Kidney (tissue), 14 donors: ENCODE data around the gene HSD11B1L. TPM values are rescaled to one million over a fixed set of nuclear protein-coding genes. Genes with fewer than 3 reads are reported as not detected.

Experiments used
- DNase-seq, 5 donors: peaks; one replicate each; pipeline ENCODE4 v3.0.0-alpha.2; 2013 to 2020
- FAIRE-seq: peaks from 2 replicates; lab custom pipeline; 2012; peaks lifted over from hg19 to GRCh38; lab: Jason Lieb, UNC
- H3K27ac ChIP-seq, 2 donors: one replicate each; pipeline ENCODE4 v1.7.0; 2013; ENCODE audit warnings: low read depth in 2 of 2, low read length in 2 of 2, inconsistent platforms in 1 of 2
- H3K27me3 ChIP-seq: one replicate; pipeline ENCODE4 v1.7.1; 2013; ENCODE audit warnings: low read length, inconsistent platforms; ENCODE audit not compliant: control insufficient read depth, insufficient read depth
- H3K36me3 ChIP-seq, 3 donors: one replicate each; pipeline versions ENCODE4 v1.7.0 to v1.7.1; 2013; ENCODE audit warnings: low read length in 3 of 3, control low read depth in 1 of 3, inconsistent platforms in 1 of 3; ENCODE audit not compliant: insufficient read depth in 3 of 3, control insufficient read depth in 2 of 3
- H3K4me1 ChIP-seq, 3 donors: one replicate each; pipeline versions ENCODE4 v1.7.0 to v1.7.1; 2013; ENCODE audit warnings: low read length in 3 of 3, inconsistent platforms in 1 of 3, low read depth in 1 of 3; ENCODE audit not compliant: control insufficient read depth in 2 of 3, insufficient read depth in 2 of 3
- H3K4me3 ChIP-seq, 3 donors: one replicate each; pipeline versions ENCODE4 v1.7.0 to v1.8.1; 2013; ENCODE audit warnings: low read length in 3 of 3, control low read depth in 1 of 3, inconsistent platforms in 1 of 3
- H3K9ac ChIP-seq, 3 donors: one replicate each; pipeline versions ENCODE4 v1.7.0 to v1.7.1; 2013; ENCODE audit warnings: low read length in 3 of 3, control low read depth in 1 of 3, inconsistent platforms in 1 of 3
- H3K9me3 ChIP-seq, 3 donors: one replicate each; pipeline versions ENCODE4 v1.7.0 to v1.7.1; 2013; ENCODE audit warnings: low read length in 3 of 3, control low read depth in 1 of 3, inconsistent platforms in 1 of 3; ENCODE audit not compliant: control insufficient read depth in 2 of 3, insufficient read depth in 1 of 3
- intact Hi-C: fragments of 100-400 bp; cut with DNase I; formaldehyde crosslinking; loops from one replicate; pipeline ENCODE4 v1.11.1; 2022
- polyA plus RNA-seq: library from polyadenylated mRNA; stranded (reverse); fragments of 350-450 nt; fragmentation: Illumina TruSeq; extraction: RNeasy Lipid Tissue Mini Kit (QIAGEN cat#74804); gene quantifications from one replicate; pipeline ENCODE4 v1.2.3, GENCODE V29; 2014; ENCODE audit warnings: low read depth, low replicate concordance; ENCODE audit not compliant: insufficient read depth
- total RNA-seq: library from RNA; stranded (reverse); fragmentation: NEBNext Ultra II Directional; extraction: Animal tissue kit (Norgen Biotek cat#: 25700); gene quantifications from one replicate; pipeline ENCODE4 v1.2.1, GENCODE V29; 2021
- TF ChIP-seq, protein P1 (sequence below): IDR thresholded peaks from 3 replicates; pipeline ENCODE4 v1.5.1; 2012; ENCODE audit warnings: mild to moderate bottlenecking, moderate library complexity, borderline replicate concordance; ENCODE audit not compliant: insufficient read depth; ENCODE audit errors: extremely low read depth
- donor health status: control.
- donor health status: control.
- donor health status: control.
- donor health status: control.
- donor health status: control.
- donor health status: DM: yes; HTN: yes; CAD: no.
- donor health status: Normal renal cell carcinoma (clear cell type).

Gene HSD11B1L
- total and polyA plus RNA-seq, 2 donors from 2014 or later = 7.8 to 29.9 TPM

- FAIRE-seq (no peak), DNase-seq (peak in 3 of 5 donors; percentile 34 to 91 (median 66))
- intact Hi-C loops = no loop called here
- Histone ChIP-seq H3K9ac (peak overlapping the region; percentile 35 to 86 (median 67)), H3K27me3 (no peaks in the 10 kb centered on the region), H3K4me1 (peaks cover 0 to 14% (median 4%) of the 10 kb centered on the region in 3 donors), H3K36me3 (peaks cover 2 to 19% (median 9%) of the 10 kb centered on the region in 3 donors), H3K27ac (peak overlapping the region; percentile 66 to 71), H3K4me3 (peak overlapping the region; percentile 53 to 83 (median 76)), H3K9me3 (no peaks in the 10 kb centered on the region)
- TF ChIP-seq, protein P1, sequence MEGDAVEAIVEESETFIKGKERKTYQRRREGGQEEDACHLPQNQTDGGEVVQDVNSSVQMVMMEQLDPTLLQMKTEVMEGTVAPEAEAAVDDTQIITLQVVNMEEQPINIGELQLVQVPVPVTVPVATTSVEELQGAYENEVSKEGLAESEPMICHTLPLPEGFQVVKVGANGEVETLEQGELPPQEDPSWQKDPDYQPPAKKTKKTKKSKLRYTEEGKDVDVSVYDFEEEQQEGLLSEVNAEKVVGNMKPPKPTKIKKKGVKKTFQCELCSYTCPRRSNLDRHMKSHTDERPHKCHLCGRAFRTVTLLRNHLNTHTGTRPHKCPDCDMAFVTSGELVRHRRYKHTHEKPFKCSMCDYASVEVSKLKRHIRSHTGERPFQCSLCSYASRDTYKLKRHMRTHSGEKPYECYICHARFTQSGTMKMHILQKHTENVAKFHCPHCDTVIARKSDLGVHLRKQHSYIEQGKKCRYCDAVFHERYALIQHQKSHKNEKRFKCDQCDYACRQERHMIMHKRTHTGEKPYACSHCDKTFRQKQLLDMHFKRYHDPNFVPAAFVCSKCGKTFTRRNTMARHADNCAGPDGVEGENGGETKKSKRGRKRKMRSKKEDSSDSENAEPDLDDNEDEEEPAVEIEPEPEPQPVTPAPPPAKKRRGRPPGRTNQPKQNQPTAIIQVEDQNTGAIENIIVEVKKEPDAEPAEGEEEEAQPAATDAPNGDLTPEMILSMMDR = no peak
These were observed 10.4 kb downstream of the HSD11B1L start for GRCh38 chr19:5690955-5691821.

DNA sequence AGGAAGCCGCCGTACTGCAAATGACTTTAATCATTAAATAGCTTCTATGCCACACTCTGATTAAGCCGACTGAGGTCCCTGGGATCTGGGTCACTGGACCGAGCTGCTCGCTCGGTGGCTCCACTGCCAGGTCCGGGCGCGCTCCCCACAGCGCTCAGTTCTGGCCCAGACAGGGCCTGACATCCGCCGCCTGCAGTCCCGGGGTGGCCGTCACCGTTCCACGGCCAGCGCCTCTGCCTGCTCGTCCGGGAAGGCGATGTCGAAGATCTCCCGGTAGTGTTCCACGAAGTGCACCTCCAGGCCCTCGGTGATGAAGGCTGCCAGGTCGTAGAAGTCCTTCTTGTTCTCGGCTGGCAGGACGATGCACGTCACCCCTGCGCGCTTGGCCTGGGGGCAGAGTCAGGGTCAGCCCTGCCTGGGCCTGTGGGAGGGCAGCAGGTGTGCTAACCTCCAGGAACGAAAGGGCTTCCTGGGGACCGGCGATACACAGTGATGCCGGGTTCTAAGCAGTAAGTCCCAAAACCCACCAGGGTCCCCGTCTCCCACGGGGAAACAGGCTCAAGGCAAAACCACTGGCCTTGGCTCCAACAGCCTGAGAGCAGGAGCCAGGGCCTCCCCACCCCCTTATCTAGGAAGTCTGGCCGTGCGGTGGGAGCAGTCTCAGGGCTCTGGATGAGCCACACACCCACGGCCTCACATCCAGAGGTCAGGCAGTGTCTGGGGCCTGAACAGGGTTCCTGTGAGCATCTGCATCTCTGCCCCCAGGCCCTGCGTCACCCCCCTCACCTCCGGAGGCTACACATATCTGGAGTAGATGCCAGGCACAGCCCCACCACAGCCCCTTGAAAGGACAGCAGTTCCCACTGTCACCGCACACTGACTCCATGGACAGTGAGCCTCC lies 11.2 kb downstream of the HSD11B1L start:
- FAIRE-seq (no peak), DNase-seq (peak in 1 of 5 donors; percentile 83)
- intact Hi-C loops = no loop called here
- peak overlapping the region in 1 of 3 donors; percentile 83 for H3K4me3 ChIP-seq
- H3K27me3 ChIP-seq = no peaks in the 10 kb centered on the region
- peaks cover 2 to 27% (median 9%) of the 10 kb centered on the region in 3 donors for H3K36me3 ChIP-seq
- TF ChIP-seq, protein P1 = no peak
- H3K9ac ChIP-seq = peak overlapping the region in 1 of 3 donors; percentile 86
- peaks cover 0 to 14% (median 4%) of the 10 kb centered on the region in 3 donors for H3K4me1 ChIP-seq
- H3K27ac ChIP-seq = peak overlapping the region in 1 of 2 donors; percentile 32
- H3K9me3 ChIP-seq = no peaks in the 10 kb centered on the region

DNA sequence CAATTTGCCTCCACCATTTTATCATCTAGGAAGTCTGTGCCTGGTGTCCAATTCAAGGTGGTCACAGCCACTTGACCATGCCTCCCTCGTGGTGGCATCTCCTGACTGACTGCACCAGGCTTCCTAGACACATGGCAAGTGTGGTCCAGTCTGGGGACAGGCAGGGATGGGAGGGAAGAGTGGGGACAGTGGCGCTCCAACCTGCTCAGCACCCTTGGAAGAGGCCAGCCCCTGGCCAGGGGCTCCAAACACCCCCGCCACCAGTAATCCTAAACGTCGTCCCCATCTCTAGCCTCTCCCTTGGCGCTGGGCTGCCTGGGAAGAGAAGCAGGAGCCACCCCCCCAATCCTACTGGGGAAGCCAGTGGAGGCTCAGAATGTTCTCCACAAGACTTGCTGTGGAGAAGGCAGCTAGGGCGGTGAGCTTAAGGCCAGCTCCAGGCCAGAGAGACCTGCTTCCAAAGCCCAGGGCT lies 11.9 kb downstream of the HSD11B1L start:
- Histone ChIP-seq H3K27me3 (no peaks in the 10 kb centered on the region), H3K36me3 (peaks cover 2 to 28% (median 9%) of the 10 kb centered on the region in 3 donors), H3K27ac (no peak overlapping the region), H3K9ac (no peak overlapping the region), H3K4me1 (peaks cover 0 to 11% (median 4%) of the 10 kb centered on the region in 3 donors), H3K4me3 (no peak overlapping the region), H3K9me3 (no peaks in the 10 kb centered on the region)
- FAIRE-seq (no peak), DNase-seq (no peak)
- TF ChIP-seq, protein P1 = no peak
- intact Hi-C loops = no loop called here
